Body of pancreas (tissue), 4 donors: ENCODE results near the gene PRMT3. TPM values are rescaled to one million over a fixed set of nuclear protein-coding genes. Genes with fewer than 3 reads are reported as not detected.

Experiments
- ATAC-seq: fragments of 150-250 bp; one replicate; pipeline ENCODE4 v1.9.1; 2016
- DNase-seq, 4 donors: peaks; one replicate each; pipeline ENCODE4 v3.0.0-alpha.2; 2019
- H3K27ac ChIP-seq, 4 donors: fragments of 200-600 bp; sonication (generic); 1 replicate in 3 of 4; 2 replicates in 1 of 4; pipeline versions ENCODE4 v1.5.1 to v1.6.1; 2016 to 2019; ENCODE audit warnings: mild to moderate bottlenecking in 1 of 4, mixed read lengths in 1 of 4, moderate library complexity in 1 of 4
- H3K27me3 ChIP-seq, 2 donors: fragments of 200-600 bp; sonication (generic); one replicate each; pipeline ENCODE4 v1.6.0; 2016; ENCODE audit warnings: mild to moderate bottlenecking in 1 of 2
- H3K36me3 ChIP-seq, 2 donors: fragments of 200-600 bp; sonication (generic); replicated peaks in 1 of 2; 2 replicates each; pipeline ENCODE4 v1.5.1; 2016; ENCODE audit warnings: low read depth in 2 of 2; ENCODE audit not compliant: insufficient read depth in 1 of 2
- H3K4me1 ChIP-seq: fragments of 200-600 bp; sonication (generic); one replicate; pipeline ENCODE4 v1.6.0; 2016
- H3K4me3 ChIP-seq, 2 donors: fragments of 200-600 bp; sonication (generic); 1 replicate in 1 of 2; 2 replicates in 1 of 2; pipeline ENCODE4 v1.5.1; 2016 to 2019
- H3K9me3 ChIP-seq, 3 donors: fragments of 200-600 bp; sonication (generic); 1 replicate in 2 of 3; 2 replicates in 1 of 3; pipeline ENCODE4 v1.5.1; 2016
- CTCF ChIP-seq, 7 experiments: fragments of 450-650 bp in 4 of 7; fragments of 200-600 bp in 3 of 7; sonication (generic) in 3 of 7; IDR thresholded peaks; one replicate each; pipeline ENCODE4 v1.5.1; 2016 to 2019; ENCODE audit warnings: antibody characterized with exemption in 7 of 7
- POLR2A ChIP-seq, 3 donors: fragments of 450-650 bp; IDR thresholded peaks; one replicate each; pipeline ENCODE4 v1.6.1; 2016; ENCODE audit warnings: antibody characterized with exemption in 3 of 3, mild to moderate bottlenecking in 2 of 3
- WGBS, 2 donors: methylation state at CpG; one replicate each; pipeline ENCODE4 v1.1.5; 2017; 5-methylcytosine and 5-hydroxymethylcytosine counted together
- intact Hi-C: fragments of 100-400 bp; cut with DNase I; formaldehyde crosslinking; loops from one replicate; pipeline ENCODE4 v1.15.1; 2023
- total RNA-seq, 2 donors: library from RNA; depleted of rRNA; stranded (reverse); fragments of >200 nt; gene quantifications; one replicate each; pipeline ENCODE4 v1.1.0, GENCODE V29; 2016

PRMT3 gene
- total RNA-seq, 2 donors from 2014 or later, result 15.6 to 20.4 TPM

- TF ChIP-seq CTCF (IDR thresholded peaks at IDR 0.05) (no peak), POLR2A (IDR thresholded peaks at IDR 0.05) (no peak)
- H3K27ac ChIP-seq, result no peak overlapping the region
- H3K4me1 ChIP-seq, result peaks cover 15% of the 10 kb centered on the region
- DNase-seq (no peak), ATAC-seq (no peak)
- H3K4me3 ChIP-seq, result no peak overlapping the region
- no peaks in the 10 kb centered on the region for H3K27me3 ChIP-seq
- intact Hi-C loops, result no loop called here
- 76 to 78% methylated on average over 9 of the region's 9 CpGs for WGBS, 2 donors
- H3K36me3 ChIP-seq, result peaks cover 0 to 1% of the 10 kb centered on the region in 2 donors
- no peaks in the 10 kb centered on the region for H3K9me3 ChIP-seq
Observed at GRCh38 chr11:20367313-20367948, 20.1 kb upstream of the PRMT3 start.

- Histone ChIP-seq H3K27me3 (no peaks in the 10 kb centered on the region), H3K36me3 (peaks cover 0 to 1% of the 10 kb centered on the region in 2 donors), H3K4me1 (peaks cover 10% of the 10 kb centered on the region), H3K27ac (no peak overlapping the region), H3K9me3 (no peaks in the 10 kb centered on the region), H3K4me3 (no peak overlapping the region)
- intact Hi-C loops, result no loop called here
- TF ChIP-seq CTCF (IDR thresholded peaks at IDR 0.05) (no peak), POLR2A (IDR thresholded peaks at IDR 0.05) (no peak)
- DNase-seq, result no peak
- no peak for ATAC-seq
Observed at GRCh38 chr11:20368438-20368837, 19.1 kb upstream of the PRMT3 start.

- Histone ChIP-seq H3K36me3 (peaks cover 0 to 1% of the 10 kb centered on the region in 2 donors), H3K27ac (no peak overlapping the region), H3K4me3 (no peak overlapping the region), H3K4me1 (peaks cover 1% of the 10 kb centered on the region), H3K27me3 (no peaks in the 10 kb centered on the region), H3K9me3 (no peaks in the 10 kb centered on the region)
- intact Hi-C loops, result no loop called here
- ATAC-seq (no peak), DNase-seq (no peak)
- TF ChIP-seq CTCF (IDR thresholded peaks at IDR 0.05) (no peak), POLR2A (IDR thresholded peaks at IDR 0.05) (no peak)
Observed at GRCh38 chr11:20369826-20370225, 17.7 kb upstream of the PRMT3 start.

- ATAC-seq (no peak), DNase-seq (no peak)
- intact Hi-C loops, result no loop called here
- H3K4me3 ChIP-seq, result no peak overlapping the region
- no peak overlapping the region for H3K27ac ChIP-seq
- peaks cover 0 to 1% of the 10 kb centered on the region in 2 donors for H3K36me3 ChIP-seq
- WGBS, 2 donors, result 77 to 81% methylated on average over 5 of the region's 5 CpGs
- no peaks in the 10 kb centered on the region for H3K4me1 ChIP-seq
- TF ChIP-seq CTCF (IDR thresholded peaks at IDR 0.05) (no peak), POLR2A (IDR thresholded peaks at IDR 0.05) (no peak)
- H3K9me3 ChIP-seq, result no peaks in the 10 kb centered on the region
- H3K27me3 ChIP-seq, result no peaks in the 10 kb centered on the region
Observed at GRCh38 chr11:20372081-20372626, 15.4 kb upstream of the PRMT3 start.

GRCh38 chr11:20373147-20373546 is 14.4 kb upstream of the PRMT3 start:
- intact Hi-C loops, result no loop called here
- peaks cover 0 to 2% of the 10 kb centered on the region in 2 donors for H3K36me3 ChIP-seq
- H3K27me3 ChIP-seq, result no peaks in the 10 kb centered on the region
- no peak for ATAC-seq
- WGBS, 2 donors, result 90 to 93% methylated on average over 13 of the region's 13 CpGs
- H3K27ac ChIP-seq, result no peak overlapping the region
- no peaks in the 10 kb centered on the region for H3K9me3 ChIP-seq
- H3K4me1 ChIP-seq, result no peaks in the 10 kb centered on the region
- no peak for DNase-seq
- no peak for TF ChIP-seq POLR2A (IDR thresholded peaks at IDR 0.05)
- TF ChIP-seq CTCF (IDR thresholded peaks at IDR 0.05), result no peak
- H3K4me3 ChIP-seq, result no peak overlapping the region
